Epithelial cell of proximal tubule (primary cell): ENCODE measurements around the gene ABCG8. TPM values are rescaled to one million over a fixed set of nuclear protein-coding genes. Genes with fewer than 3 reads are reported as not detected.

Source experiments
- DNase-seq: peaks from one replicate; pipeline ENCODE4 v3.0.0-alpha.2; 2011; ENCODE audit warnings: low read depth
- H3K4me3 ChIP-seq: 2 replicates; pipeline ENCODE4 v1.5.1; 2011; ENCODE audit warnings: low read depth, mild to moderate bottlenecking, low read length
- total RNA-seq: library from RNA; depleted of rRNA; stranded (reverse); fragments of >200 nt; gene quantifications from 2 replicates; pipeline ENCODE4 v1.2.3, GENCODE V29; 2015
- TF ChIP-seq, protein P1 (sequence below): conservative IDR thresholded peaks from 2 replicates; pipeline ENCODE4 v1.5.1; 2012; ENCODE audit warnings: low read depth, mild to moderate bottlenecking, low read length

Gene ABCG8
- total RNA-seq, 1 donor from 2014 or later, result not detected

DNA sequence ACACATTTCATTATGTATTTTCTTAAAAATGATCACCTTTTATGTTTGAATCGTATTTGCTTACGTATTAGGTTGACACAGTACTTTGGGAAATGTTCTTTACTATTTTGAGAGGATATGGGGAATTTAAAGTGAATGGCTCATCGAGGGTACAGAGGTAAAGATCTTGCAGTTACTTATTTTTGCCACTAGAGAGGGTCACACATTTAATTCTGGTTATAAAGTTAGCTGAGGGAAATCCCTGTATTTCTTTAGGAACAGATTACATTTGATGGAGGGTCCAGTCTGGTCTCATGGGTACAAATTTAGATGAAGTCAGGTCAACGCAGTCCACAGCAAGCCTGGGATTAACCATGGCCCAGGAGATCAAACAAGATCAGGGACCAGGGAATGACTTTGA, 40.5 kb upstream of the ABCG8 start:
- DNase-seq, result no peak
- TF ChIP-seq, protein P1, sequence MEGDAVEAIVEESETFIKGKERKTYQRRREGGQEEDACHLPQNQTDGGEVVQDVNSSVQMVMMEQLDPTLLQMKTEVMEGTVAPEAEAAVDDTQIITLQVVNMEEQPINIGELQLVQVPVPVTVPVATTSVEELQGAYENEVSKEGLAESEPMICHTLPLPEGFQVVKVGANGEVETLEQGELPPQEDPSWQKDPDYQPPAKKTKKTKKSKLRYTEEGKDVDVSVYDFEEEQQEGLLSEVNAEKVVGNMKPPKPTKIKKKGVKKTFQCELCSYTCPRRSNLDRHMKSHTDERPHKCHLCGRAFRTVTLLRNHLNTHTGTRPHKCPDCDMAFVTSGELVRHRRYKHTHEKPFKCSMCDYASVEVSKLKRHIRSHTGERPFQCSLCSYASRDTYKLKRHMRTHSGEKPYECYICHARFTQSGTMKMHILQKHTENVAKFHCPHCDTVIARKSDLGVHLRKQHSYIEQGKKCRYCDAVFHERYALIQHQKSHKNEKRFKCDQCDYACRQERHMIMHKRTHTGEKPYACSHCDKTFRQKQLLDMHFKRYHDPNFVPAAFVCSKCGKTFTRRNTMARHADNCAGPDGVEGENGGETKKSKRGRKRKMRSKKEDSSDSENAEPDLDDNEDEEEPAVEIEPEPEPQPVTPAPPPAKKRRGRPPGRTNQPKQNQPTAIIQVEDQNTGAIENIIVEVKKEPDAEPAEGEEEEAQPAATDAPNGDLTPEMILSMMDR, result peak; percentile 36
- no peak overlapping the region for H3K4me3 ChIP-seq

DNA sequence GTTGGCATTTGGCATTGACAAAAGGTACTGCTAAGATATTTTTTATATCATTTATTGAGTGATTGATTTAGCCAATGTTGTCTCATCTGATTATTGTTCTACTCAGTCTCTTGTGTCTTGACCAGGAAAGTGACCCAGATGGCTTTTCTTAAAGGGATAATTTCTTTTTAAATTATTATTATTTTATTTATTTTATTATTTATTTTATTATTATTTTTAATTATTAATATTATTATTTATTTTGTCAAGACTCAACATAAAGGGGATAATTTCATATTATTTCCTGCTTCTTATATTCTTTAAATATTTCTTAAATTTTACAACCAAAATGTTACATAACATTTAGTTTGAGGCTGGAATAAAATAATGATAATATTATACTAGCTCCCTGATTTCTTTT, 37.9 kb upstream of the ABCG8 start:
- TF ChIP-seq, protein P1, result no peak
- H3K4me3 ChIP-seq, result no peak overlapping the region
- no peak for DNase-seq

DNA sequence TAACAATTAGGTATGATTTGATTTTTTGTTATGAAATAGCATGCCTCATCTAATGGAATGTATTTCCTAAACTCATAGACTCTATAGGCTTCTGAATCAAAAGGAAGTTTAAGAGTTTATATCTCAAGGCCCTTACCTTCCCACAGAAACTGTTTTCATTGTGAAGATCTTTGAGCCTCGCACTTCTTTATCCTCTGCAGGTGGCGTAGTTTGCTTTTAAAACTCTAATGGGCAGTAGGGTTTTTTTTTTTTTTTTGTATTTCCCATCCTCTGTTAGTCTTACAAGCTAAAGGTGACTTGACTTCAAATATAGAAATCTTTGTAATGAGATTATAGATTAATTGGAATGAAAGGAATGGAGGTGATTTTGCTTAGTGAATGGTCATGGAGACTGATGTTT, 36.6 kb upstream of the ABCG8 start:
- TF ChIP-seq, protein P1, result no peak
- H3K4me3 ChIP-seq, result no peak overlapping the region
- no peak for DNase-seq

DNA sequence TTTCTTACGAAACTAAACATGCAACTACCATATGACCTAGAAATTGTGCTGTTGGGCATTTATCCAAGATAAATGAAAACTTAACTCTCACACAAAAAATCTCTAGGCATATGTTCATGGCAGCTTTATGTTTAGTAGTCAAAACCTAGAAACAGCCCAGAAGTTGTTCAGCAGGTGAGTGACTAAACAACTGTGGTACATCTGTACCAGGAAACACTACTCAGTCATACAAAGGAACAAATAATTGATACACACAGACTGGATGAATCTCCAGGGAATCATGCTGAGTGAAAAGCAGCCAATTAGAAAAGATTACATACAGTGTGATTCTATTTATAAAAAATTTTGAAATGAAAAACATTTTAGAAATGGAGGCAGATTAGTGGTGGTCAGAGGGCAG, 35.7 kb upstream of the ABCG8 start:
- DNase-seq, result no peak

DNA sequence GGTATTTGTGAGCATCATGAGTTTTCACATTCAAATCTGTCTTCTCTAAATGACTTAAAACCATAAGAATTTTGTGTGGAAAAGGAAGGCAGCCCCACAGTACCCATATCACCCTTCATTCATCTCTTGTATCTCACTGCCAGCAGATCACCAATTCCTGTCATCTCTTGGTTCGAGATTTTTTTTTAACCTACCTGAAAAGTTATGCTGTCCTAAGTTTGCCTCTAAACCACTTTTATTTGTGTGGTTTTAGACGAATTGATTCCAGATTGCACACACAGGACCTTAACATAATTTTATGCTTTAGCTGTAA, 32.1 kb upstream of the ABCG8 start:
- H3K4me3 ChIP-seq, result no peak overlapping the region
- no peak for DNase-seq
- TF ChIP-seq, protein P1, result no peak

More for the DNA sequence above, 35.7 kb upstream of the ABCG8 start:
- no peak overlapping the region for H3K4me3 ChIP-seq
- TF ChIP-seq, protein P1, result no peak

DNA sequence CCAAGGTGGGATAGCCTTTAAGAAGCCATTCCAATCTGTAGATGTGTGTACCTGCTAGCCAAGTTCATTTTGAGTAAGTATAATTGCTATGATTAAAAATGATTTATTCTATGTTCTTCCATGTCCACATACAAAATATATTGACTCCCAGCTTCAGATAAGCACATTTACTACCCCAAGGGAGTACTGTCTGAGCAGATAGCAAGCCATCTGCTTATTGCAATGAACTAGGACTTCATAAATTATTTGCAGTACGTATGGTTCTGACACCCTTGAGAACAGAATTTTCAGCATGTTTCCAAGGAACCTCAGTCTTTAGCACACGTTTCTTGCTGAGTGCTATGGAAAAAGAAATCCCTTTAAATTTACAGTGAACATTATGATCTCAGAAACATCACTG, 28.3 kb upstream of the ABCG8 start:
- TF ChIP-seq, protein P1, result no peak
- DNase-seq, result no peak
- no peak overlapping the region for H3K4me3 ChIP-seq

DNA sequence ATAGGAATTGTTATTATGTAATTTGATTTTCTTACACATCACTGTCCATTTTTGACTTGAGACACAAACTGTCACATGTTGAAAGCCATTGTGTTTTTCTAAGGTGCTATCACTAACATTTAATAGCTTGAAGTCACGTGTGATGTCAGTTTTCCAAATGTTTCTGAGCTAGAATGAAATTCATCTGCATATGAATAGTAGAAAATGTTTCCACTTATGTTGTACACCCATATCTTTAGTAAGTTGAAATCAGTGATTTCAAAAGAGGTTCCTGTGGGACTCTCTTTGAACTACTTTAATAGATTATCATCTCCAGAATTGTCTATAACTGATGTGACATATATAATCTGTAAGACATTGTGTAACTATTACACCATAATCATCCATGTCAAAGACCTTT, 27.9 kb upstream of the ABCG8 start:
- TF ChIP-seq, protein P1, result no peak
- no peak for DNase-seq
- no peak overlapping the region for H3K4me3 ChIP-seq
